Measurements from ENCODE around the gene CFDP1. TPM values are rescaled to one million over a fixed set of nuclear protein-coding genes. Genes with fewer than 3 reads are reported as not detected.

Gene CFDP1
- total and polyA plus RNA-seq, 2 of the 13 experiments (the other 11 are each of a cell fraction or from before 2014, with no cell fraction given): 78.6 to 153 TPM

GRCh38 chr16:75433732-75434413 lies 570 bp upstream of the CFDP1 start (continued):
- TF ChIP-seq ZNF768 (CRISPR knock-in tag; IDR thresholded peaks at IDR 0.05) (no peak; the same call in 1 of the 2 replicates), CCDC6 (CRISPR knock-in tag; IDR thresholded peaks at IDR 0.05) (no peak; the same call in none of the 2 replicates), RELA (CRISPR knock-in tag; IDR thresholded peaks at IDR 0.05) (no peak), ZBTB40 (IDR thresholded peaks at IDR 0.05) (no peak), ZBTB40 (CRISPR knock-in tag; IDR thresholded peaks at IDR 0.05) (peak; percentile 66), TMF1 (CRISPR knock-in tag; IDR thresholded peaks at IDR 0.05; ENCODE audit: low read depth) (no peak), ZNF460 (CRISPR knock-in tag; IDR thresholded peaks at IDR 0.05; ENCODE audit: borderline replicate concordance) (no peak), HNRNPUL1 (IDR thresholded peaks at IDR 0.05; ENCODE audit: low read depth, low read length) (no peak), ZFX (CRISPR knock-in tag; IDR thresholded peaks at IDR 0.05; ENCODE audit: low read depth) (no peak), SNAPC5 (CRISPR knock-in tag; IDR thresholded peaks at IDR 0.05; ENCODE audit: borderline replicate concordance) (no peak), LRRFIP1 (CRISPR knock-in tag; conservative IDR thresholded peaks at IDR 0.05) (no peak), POLR2A (IDR thresholded peaks at IDR 0.05; ENCODE audit: insufficient read depth in 1 of 2, low read depth in 2 of 2, low read length in 2 of 2) (peak; percentile 20 to 74; a peak in 3 of 4 replicates)

Data from HepG2 (cell line).